ENCODE results near the gene BRINP2.

Gene BRINP2

GRCh38 chr1:177227978-177228692 lies 57.4 kb downstream of the BRINP2 start:
- no peak for DNase-seq

- no peak for DNase-seq
Measured at GRCh38 chr1:177228693-177229065, 57.9 kb downstream of the BRINP2 start.

- no peak for DNase-seq
Measured at GRCh38 chr1:177229781-177230180, 59.0 kb downstream of the BRINP2 start.

GRCh38 chr1:177230228-177231016 lies 59.7 kb downstream of the BRINP2 start:
- no peak for DNase-seq

GRCh38 chr1:177235350-177235749 lies 64.6 kb downstream of the BRINP2 start:
- DNase-seq, result no peak

- no peak for DNase-seq
Measured at GRCh38 chr1:177236962-177237361, 66.2 kb downstream of the BRINP2 start.

GRCh38 chr1:177238967-177239366 lies 68.2 kb downstream of the BRINP2 start:
- DNase-seq, result no peak

GRCh38 chr1:177239792-177240191 lies 69.0 kb downstream of the BRINP2 start:
- DNase-seq, result no peak

GRCh38 chr1:177243773-177244172 lies 73.0 kb downstream of the BRINP2 start:
- no peak for DNase-seq

- DNase-seq, result no peak
Measured at GRCh38 chr1:177246710-177247580, 76.2 kb downstream of the BRINP2 start.

- no peak for DNase-seq
Measured at GRCh38 chr1:177247623-177248176, 76.9 kb downstream of the BRINP2 start.

- DNase-seq, result no peak
Measured at GRCh38 chr1:177248258-177248657, 77.5 kb downstream of the BRINP2 start.

- DNase-seq, result no peak
Measured at GRCh38 chr1:177249231-177249630, 78.5 kb downstream of the BRINP2 start.

GRCh38 chr1:177252877-177253276 lies 82.1 kb downstream of the BRINP2 start:
- no peak for DNase-seq

- no peak for DNase-seq
Measured at GRCh38 chr1:177255411-177255810, 84.7 kb downstream of the BRINP2 start.

- no peak for DNase-seq
Measured at GRCh38 chr1:177256153-177257075, 85.7 kb downstream of the BRINP2 start.

- no peak for DNase-seq
Measured at GRCh38 chr1:177257128-177257527, 86.4 kb downstream of the BRINP2 start.

- no peak for DNase-seq
Measured at GRCh38 chr1:177257576-177257975, 86.8 kb downstream of the BRINP2 start.

GRCh38 chr1:177270863-177271262 lies 100.1 kb downstream of the BRINP2 start:
- DNase-seq, result no peak

GRCh38 chr1:177273141-177273540 lies 102.4 kb downstream of the BRINP2 start:
- DNase-seq, result no peak

- DNase-seq, result no peak
Measured at GRCh38 chr1:177274687-177275211, 104.0 kb downstream of the BRINP2 start.

- DNase-seq, result no peak
Measured at GRCh38 chr1:177275736-177276135, 105.0 kb downstream of the BRINP2 start.
